GM18505 (cell line): ENCODE data around the gene CD34.

ENCODE experiments used
- ATAC-seq: cut with Tn5 transposase; IDR thresholded peaks from one replicate; pipeline ENCODE4 v1.9.1; 2021; ENCODE audit not compliant: unreplicated experiment
- POLR2A ChIP-seq: IDR thresholded peaks from 4 replicates; pipeline ENCODE4 v1.6.1; 2011; ENCODE audit warnings: borderline replicate concordance; ENCODE audit not compliant: insufficient read depth, insufficient read length; ENCODE audit errors: extremely low read depth

Gene CD34

GRCh38 chr1:207921321-207921720 lies 10.4 kb upstream of the CD34 start:
- no peak for TF ChIP-seq POLR2A
- no peak for ATAC-seq

- ATAC-seq: no peak
- no peak for TF ChIP-seq POLR2A
Observed at GRCh38 chr1:207920444-207921021, 9.6 kb upstream of the CD34 start.

DNA sequence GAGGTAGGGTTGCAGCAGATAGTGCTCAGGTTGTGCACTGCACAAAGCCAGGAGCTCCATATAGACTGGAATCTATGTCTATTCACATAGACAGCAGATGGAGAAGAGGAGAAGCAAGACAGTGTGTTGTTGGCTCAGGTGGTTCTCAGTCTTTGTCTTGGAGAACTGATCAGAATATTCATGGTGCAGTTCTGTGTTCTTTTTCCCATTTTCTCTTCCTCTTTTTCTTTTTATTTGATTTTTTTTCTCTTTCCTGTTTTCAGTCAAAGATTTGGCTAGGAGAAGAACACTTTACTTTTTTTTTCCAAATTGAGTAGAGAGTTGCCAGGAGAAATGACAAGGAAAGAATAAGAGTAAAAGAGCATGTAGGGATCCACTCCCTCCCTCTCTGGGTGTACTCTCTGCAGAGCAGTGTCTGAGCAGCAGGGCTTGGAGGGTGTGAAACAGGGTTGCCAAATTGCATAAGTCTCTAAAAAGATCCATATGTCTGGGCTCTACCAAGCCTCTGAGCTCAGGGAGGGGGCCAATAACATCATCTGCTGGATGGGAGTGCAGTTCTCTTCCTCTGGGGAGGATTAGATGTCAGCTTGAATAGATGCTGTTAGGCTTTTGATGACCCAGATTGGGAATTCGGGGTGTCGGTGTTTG lies 8.7 kb upstream of the CD34 start:
- ATAC-seq: no peak
- TF ChIP-seq POLR2A: no peak

DNA sequence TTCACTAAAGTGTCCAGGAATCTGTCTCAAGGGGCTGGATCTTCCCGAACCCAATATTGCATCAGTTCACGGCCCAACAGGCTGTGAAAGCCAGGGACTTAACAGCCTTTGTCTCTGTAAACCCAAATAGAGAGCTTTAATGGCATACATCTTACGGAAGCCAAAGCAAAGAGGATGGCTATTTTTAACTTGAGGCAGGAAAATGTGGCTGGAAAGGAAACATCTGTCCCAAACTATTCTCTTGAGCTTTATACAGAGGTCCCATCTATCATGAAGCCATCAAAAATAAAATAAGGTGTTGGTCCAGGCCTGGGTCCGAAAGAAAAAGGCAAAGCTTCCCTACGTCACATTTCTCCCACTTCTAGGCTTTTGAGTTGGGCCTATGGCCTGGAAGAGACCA lies 7.7 kb upstream of the CD34 start:
- no peak for ATAC-seq
- no peak for TF ChIP-seq POLR2A

- TF ChIP-seq POLR2A: no peak
- no peak for ATAC-seq
Observed at GRCh38 chr1:207918011-207918410, 7.1 kb upstream of the CD34 start.

- TF ChIP-seq POLR2A: no peak
Observed at GRCh38 chr1:207917080-207917479, 6.2 kb upstream of the CD34 start.

GRCh38 chr1:207913951-207914350 lies 3.0 kb upstream of the CD34 start:
- TF ChIP-seq POLR2A: no peak
- ATAC-seq: no peak

More at GRCh38 chr1:207917080-207917479, 6.2 kb upstream of the CD34 start:
- ATAC-seq: no peak

DNA sequence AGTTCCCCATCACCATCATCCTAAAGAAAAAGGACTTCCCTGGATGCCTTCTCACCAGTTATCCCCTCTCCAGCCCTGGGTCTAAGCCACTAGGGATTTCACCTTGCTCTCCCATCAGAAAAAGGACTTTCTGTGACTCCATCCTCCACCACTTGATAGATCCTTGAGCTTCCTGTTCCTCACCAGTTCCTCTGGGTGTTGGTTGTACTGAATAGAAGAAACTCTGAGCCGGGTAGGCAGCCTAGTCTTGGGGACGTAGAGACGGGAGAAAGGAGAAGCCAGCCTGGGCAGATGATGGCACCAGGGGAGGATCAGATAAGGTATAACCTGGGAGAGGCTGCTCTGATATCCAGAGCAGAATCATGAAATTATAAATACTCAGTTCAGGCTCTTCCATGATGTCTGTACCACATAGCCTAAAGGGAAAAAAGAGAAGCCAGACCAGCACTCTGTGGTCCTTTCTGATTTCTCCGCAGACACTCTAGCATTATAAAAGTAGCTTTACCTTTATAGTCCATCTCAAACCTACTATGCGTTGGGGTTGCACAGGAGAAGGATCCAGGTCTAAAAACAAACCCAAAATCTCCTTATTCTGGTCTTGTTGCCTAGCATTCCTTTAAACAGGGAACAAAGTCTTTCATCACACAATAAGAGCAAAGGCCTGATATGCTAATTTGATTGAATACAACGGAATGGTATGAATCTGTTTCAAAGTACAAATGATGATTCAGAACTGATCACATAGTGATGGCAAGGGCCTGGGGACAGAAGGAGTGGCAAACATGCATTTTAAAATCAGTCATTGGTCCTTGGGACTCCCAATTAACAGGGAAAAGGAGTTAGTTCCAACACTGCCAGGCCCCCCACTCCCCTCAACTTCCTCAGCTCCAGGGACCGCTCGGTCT lies 1.2 kb upstream of the CD34 start:
- no peak for ATAC-seq
- no peak for TF ChIP-seq POLR2A

GRCh38 chr1:207909687-207910086 lies 1.2 kb downstream of the CD34 start:
- TF ChIP-seq POLR2A: no peak
- ATAC-seq: no peak

DNA sequence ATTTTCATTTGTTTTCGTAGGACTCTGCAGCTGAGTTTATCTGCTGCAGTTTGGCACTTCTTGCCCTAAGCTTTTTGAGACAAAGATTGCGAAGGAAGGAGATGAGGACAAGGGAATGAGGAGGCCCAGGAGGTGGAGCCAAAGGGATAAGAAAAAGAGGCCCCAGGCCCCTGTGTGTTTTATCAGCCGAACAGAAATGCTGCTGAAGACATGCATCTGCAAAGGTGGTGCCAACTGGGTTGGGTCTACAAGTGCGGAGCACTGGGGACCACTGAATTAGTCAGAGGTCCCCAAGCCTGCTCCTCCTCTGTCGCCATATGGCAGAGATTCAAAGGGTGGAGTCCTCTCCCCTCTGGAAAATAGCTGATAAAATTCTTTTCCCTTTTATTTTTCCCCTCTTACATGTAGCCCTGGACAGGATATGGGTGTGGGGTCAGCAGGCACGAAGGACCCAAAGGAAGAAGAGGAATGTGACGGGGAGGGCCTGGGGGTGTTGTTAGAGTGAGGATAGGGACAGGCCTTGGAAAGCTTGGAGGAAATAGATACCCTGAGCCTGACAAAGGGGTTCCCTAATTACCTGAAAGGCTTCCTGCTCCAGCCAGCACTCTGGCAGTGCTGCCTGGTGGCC lies 2.7 kb downstream of the CD34 start:
- no peak for TF ChIP-seq POLR2A
- ATAC-seq: no peak

DNA sequence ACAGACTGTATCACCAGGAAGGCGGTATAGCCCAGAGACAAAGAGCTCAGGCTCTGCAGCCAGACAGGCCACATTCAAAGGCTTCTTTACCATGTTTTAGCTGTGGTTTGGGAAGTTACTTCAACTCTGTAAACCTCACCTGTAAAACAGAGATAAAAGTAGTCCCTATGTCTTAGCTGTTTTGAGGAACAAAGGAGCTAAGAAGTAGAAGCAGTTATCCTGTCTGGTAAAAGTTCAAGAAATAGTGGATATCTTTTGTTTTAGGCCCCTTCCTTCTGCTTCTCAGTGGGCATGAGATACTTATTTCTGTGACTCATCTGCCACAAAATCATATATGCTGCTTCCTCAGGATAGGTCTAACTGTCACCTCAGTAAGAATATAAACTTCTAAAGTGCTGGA lies 6.5 kb downstream of the CD34 start:
- TF ChIP-seq POLR2A: no peak
- ATAC-seq: no peak

- ATAC-seq: no peak
- no peak for TF ChIP-seq POLR2A
Observed at GRCh38 chr1:207903767-207904166, 7.2 kb downstream of the CD34 start.

DNA sequence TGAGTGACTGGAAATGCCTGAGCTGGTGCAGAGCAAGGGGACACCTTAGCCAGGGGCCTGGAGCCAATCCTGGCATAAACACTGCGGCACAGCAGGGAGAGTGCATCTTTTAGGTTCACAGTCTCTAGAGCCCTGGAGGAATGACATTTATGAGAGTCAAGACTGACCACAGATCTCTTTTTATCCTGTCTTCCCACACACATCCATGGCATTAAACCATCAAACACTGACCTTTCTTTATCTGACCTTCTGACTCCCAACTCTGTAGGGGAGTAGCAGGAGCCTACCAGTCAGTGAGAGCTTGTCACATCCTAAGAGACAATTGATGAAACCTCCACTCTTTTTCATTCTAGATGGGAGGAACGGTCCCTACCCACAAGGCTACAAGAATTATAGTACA lies 7.9 kb downstream of the CD34 start:
- ATAC-seq: no peak
- no peak for TF ChIP-seq POLR2A

DNA sequence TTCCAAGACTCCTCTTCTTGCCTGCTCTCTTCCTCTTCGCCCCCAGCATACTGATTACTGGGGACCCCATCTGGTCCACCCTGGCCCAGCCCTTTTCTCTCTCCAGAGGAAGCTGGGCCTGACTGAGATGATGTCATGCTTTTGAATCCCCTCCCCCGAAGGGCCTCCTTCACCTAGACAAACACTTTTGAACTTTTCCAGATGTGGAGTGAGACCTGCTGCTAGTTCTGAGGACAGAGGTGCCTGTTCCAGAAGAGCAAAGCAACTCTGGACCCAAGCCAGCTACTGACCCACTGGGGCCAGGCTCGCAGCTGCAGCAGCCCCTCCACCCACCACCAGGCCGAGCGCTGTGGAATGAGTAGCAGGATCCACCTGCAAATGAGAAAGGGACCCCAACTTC lies 8.4 kb downstream of the CD34 start:
- no peak for TF ChIP-seq POLR2A
- no peak for ATAC-seq

GRCh38 chr1:207901041-207901653 lies 9.8 kb downstream of the CD34 start:
- no peak for TF ChIP-seq POLR2A

More at GRCh38 chr1:207901041-207901653, 9.8 kb downstream of the CD34 start:
- ATAC-seq: no peak
